ENCODE data around the gene NELL1.
A peak's percentile ranks its signal among the peaks of the same experiment; 100 is the strongest.

Gene NELL1

GRCh38 chr11:20647976-20648565 lies 21.3 kb upstream of the NELL1 start:
- peaks cover 5% of the 10 kb centered on the region for H3K27me3 ChIP-seq (ENCODE audit: insufficient read depth, poor library complexity, severe bottlenecking)
- DNase-seq (ENCODE audit: low spot score) (no peak), ATAC-seq (ENCODE audit: low read depth) (peak; percentile 55; the same call in 2 of the 3 replicates)
- H3K27ac ChIP-seq (ENCODE audit: poor library complexity, severe bottlenecking), result no peak overlapping the region
- no peaks in the 10 kb centered on the region for H3K9me3 ChIP-seq (ENCODE audit: severe bottlenecking)
- no peaks in the 10 kb centered on the region for H3K4me1 ChIP-seq (ENCODE audit: insufficient read depth, poor library complexity, severe bottlenecking)
- H3K36me3 ChIP-seq (ENCODE audit: low read depth), result no peaks in the 10 kb centered on the region
- peak; percentile 87 for TF ChIP-seq CTCF (IDR thresholded peaks at IDR 0.05; ENCODE audit: poor library complexity, severe bottlenecking)
- no peak overlapping the region for H3K4me3 ChIP-seq (ENCODE audit: severe bottlenecking)

- H3K27ac ChIP-seq (ENCODE audit: poor library complexity, severe bottlenecking), result no peak overlapping the region
- H3K27me3 ChIP-seq (ENCODE audit: insufficient read depth, poor library complexity, severe bottlenecking), result peaks cover 16% of the 10 kb centered on the region
- DNase-seq (ENCODE audit: low spot score) (no peak), ATAC-seq (ENCODE audit: low read depth) (no peak)
- no peaks in the 10 kb centered on the region for H3K36me3 ChIP-seq (ENCODE audit: low read depth)
- no peaks in the 10 kb centered on the region for H3K4me1 ChIP-seq (ENCODE audit: insufficient read depth, poor library complexity, severe bottlenecking)
- no peak for TF ChIP-seq CTCF (IDR thresholded peaks at IDR 0.05; ENCODE audit: poor library complexity, severe bottlenecking)
- H3K9me3 ChIP-seq (ENCODE audit: severe bottlenecking), result no peaks in the 10 kb centered on the region
- no peak overlapping the region for H3K4me3 ChIP-seq (ENCODE audit: severe bottlenecking)
Observed at GRCh38 chr11:20652150-20652806, 17.1 kb upstream of the NELL1 start.

GRCh38 chr11:20654038-20654437 lies 15.3 kb upstream of the NELL1 start:
- no peak for DNase-seq (ENCODE audit: low spot score)
- no peak for TF ChIP-seq CTCF (IDR thresholded peaks at IDR 0.05; ENCODE audit: poor library complexity, severe bottlenecking)
- H3K4me3 ChIP-seq (ENCODE audit: severe bottlenecking), result no peak overlapping the region
- H3K9me3 ChIP-seq (ENCODE audit: severe bottlenecking), result no peaks in the 10 kb centered on the region
- no peak overlapping the region for H3K27ac ChIP-seq (ENCODE audit: poor library complexity, severe bottlenecking)
- ATAC-seq (ENCODE audit: low read depth), result no peak
- H3K36me3 ChIP-seq (ENCODE audit: low read depth), result no peaks in the 10 kb centered on the region
- peaks cover 20% of the 10 kb centered on the region for H3K27me3 ChIP-seq (ENCODE audit: insufficient read depth, poor library complexity, severe bottlenecking)
- no peaks in the 10 kb centered on the region for H3K4me1 ChIP-seq (ENCODE audit: insufficient read depth, poor library complexity, severe bottlenecking)

GRCh38 chr11:20656901-20657300 lies 12.5 kb upstream of the NELL1 start:
- Histone ChIP-seq H3K4me3 (ENCODE audit: severe bottlenecking) (no peak overlapping the region), H3K27ac (ENCODE audit: poor library complexity, severe bottlenecking) (no peak overlapping the region), H3K9me3 (ENCODE audit: severe bottlenecking) (no peaks in the 10 kb centered on the region), H3K27me3 (ENCODE audit: insufficient read depth, poor library complexity, severe bottlenecking) (peaks cover 20% of the 10 kb centered on the region), H3K4me1 (ENCODE audit: insufficient read depth, poor library complexity, severe bottlenecking) (no peaks in the 10 kb centered on the region), H3K36me3 (ENCODE audit: low read depth) (no peaks in the 10 kb centered on the region)
- no peak for ATAC-seq (ENCODE audit: low read depth)
- DNase-seq (ENCODE audit: low spot score), result no peak
- TF ChIP-seq CTCF (IDR thresholded peaks at IDR 0.05; ENCODE audit: poor library complexity, severe bottlenecking), result no peak

GRCh38 chr11:20658135-20658534 lies 11.3 kb upstream of the NELL1 start:
- Histone ChIP-seq H3K27me3 (ENCODE audit: insufficient read depth, poor library complexity, severe bottlenecking) (peaks cover 16% of the 10 kb centered on the region), H3K9me3 (ENCODE audit: severe bottlenecking) (no peaks in the 10 kb centered on the region), H3K4me1 (ENCODE audit: insufficient read depth, poor library complexity, severe bottlenecking) (no peaks in the 10 kb centered on the region), H3K36me3 (ENCODE audit: low read depth) (no peaks in the 10 kb centered on the region), H3K27ac (ENCODE audit: poor library complexity, severe bottlenecking) (no peak overlapping the region), H3K4me3 (ENCODE audit: severe bottlenecking) (no peak overlapping the region)
- no peak for DNase-seq (ENCODE audit: low spot score)
- ATAC-seq (ENCODE audit: low read depth), result no peak
- TF ChIP-seq CTCF (IDR thresholded peaks at IDR 0.05; ENCODE audit: poor library complexity, severe bottlenecking), result no peak

Measured in RWPE2 (cell line).